Panc1 (cell line): ENCODE measurements around the gene POLR1E.

Source experiments
- CTCF ChIP-seq: fragments of 450-650 bp; IDR thresholded peaks from 2 replicates; pipeline ENCODE4 v1.5.1; 2017; ENCODE audit warnings: mild to moderate bottlenecking
- POLR2AphosphoS5 ChIP-seq: IDR thresholded peaks from 2 replicates; pipeline ENCODE4 v1.6.1; 2012; ENCODE audit warnings: mild to moderate bottlenecking, low read depth, low read length, moderate library complexity
- SIN3A ChIP-seq: IDR thresholded peaks from 2 replicates; pipeline ENCODE4 v1.6.1; 2012; ENCODE audit warnings: low read depth, mild to moderate bottlenecking, low read length, moderate library complexity, borderline replicate concordance; ENCODE audit not compliant: insufficient read depth
- TF ChIP-seq, protein P1 (sequence below), 2 experiments: IDR thresholded peaks; 2 replicates each; pipeline ENCODE4 v1.6.1; 2011 to 2012; ENCODE audit warnings: low read depth in 2 of 2, control low read depth in 1 of 2, low read length in 1 of 2, mild to moderate bottlenecking in 1 of 2, moderate library complexity in 1 of 2; ENCODE audit not compliant: insufficient read depth in 1 of 2

- TF ChIP-seq CTCF (no peak), POLR2AphosphoS5 (no peak), SIN3A (no peak)
- TF ChIP-seq, protein P1, sequence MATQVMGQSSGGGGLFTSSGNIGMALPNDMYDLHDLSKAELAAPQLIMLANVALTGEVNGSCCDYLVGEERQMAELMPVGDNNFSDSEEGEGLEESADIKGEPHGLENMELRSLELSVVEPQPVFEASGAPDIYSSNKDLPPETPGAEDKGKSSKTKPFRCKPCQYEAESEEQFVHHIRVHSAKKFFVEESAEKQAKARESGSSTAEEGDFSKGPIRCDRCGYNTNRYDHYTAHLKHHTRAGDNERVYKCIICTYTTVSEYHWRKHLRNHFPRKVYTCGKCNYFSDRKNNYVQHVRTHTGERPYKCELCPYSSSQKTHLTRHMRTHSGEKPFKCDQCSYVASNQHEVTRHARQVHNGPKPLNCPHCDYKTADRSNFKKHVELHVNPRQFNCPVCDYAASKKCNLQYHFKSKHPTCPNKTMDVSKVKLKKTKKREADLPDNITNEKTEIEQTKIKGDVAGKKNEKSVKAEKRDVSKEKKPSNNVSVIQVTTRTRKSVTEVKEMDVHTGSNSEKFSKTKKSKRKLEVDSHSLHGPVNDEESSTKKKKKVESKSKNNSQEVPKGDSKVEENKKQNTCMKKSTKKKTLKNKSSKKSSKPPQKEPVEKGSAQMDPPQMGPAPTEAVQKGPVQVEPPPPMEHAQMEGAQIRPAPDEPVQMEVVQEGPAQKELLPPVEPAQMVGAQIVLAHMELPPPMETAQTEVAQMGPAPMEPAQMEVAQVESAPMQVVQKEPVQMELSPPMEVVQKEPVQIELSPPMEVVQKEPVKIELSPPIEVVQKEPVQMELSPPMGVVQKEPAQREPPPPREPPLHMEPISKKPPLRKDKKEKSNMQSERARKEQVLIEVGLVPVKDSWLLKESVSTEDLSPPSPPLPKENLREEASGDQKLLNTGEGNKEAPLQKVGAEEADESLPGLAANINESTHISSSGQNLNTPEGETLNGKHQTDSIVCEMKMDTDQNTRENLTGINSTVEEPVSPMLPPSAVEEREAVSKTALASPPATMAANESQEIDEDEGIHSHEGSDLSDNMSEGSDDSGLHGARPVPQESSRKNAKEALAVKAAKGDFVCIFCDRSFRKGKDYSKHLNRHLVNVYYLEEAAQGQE (IDR thresholded peaks at IDR 0.05; ENCODE audit: insufficient read depth in 1 of 2, low read depth in 2 of 2, low read length in 1 of 2): no peak
Observed at GRCh38 chr9:37495571-37495970, 9.8 kb downstream of the POLR1E start.
